Naive thymus-derived CD4-positive, alpha-beta T cell (primary cell): Measurements from ENCODE around the gene RPL27A. TPM values are rescaled to one million over a fixed set of nuclear protein-coding genes. Genes with fewer than 3 reads are reported as not detected.

Experiments used
- polyA plus RNA-seq, 2 donors: library from polyadenylated mRNA; unstranded; fragments of 300-500 nt; fragmentation: Illumina TruSeq; gene quantifications; one replicate each; pipeline ENCODE4 v1.2.3, GENCODE V29; 2021
- total RNA-seq, 6 experiments: library from RNA in 5 of 6; stranded (reverse) in 5 of 6; gene quantifications; 1 replicate in 5 of 6; 2 replicates in 1 of 6; pipeline ENCODE4 v1.2.3 and lab custom pipeline; 2021 to 2026

The RPL27A gene
- total and polyA plus RNA-seq, 7 experiments from 2014 or later, result 758 to 4,835 (median 1,675) TPM

Other genes with a start within 250 kb of the RPL27A start
- 1 to 10 TPM in 1 of 5 experiments, under 1 TPM in 2, not detected in 2; 0.19 to 1.2 (median 0.61) TPM for gene STK33, start 88.6 kb upstream of the RPL27A start, total RNA-seq
- not detected for gene STK33, start 88.6 kb upstream of the RPL27A start, polyA plus RNA-seq
- gene TRIM66, start 127 bp upstream of the RPL27A start, total RNA-seq, result 10 to 100 TPM; 16.0 to 37.6 (median 24.2) TPM
- under 1 TPM; 0.32 to 0.85 TPM for gene TRIM66, start 127 bp upstream of the RPL27A start, polyA plus RNA-seq
- 10 to 100 TPM in 3 of 5 experiments, 1 to 10 TPM in 2; 5.6 to 20.9 (median 11.2) TPM for gene AKIP1, start 228.4 kb downstream of the RPL27A start, total RNA-seq
- 1 to 10 TPM; 8.1 to 9.9 TPM for gene AKIP1, start 228.4 kb downstream of the RPL27A start, polyA plus RNA-seq